SH-SY5Y (cell line): ENCODE measurements around the gene MMP11.

ENCODE experiments used
- GATA2 ChIP-seq: IDR thresholded peaks from 2 replicates; pipeline ENCODE4 v1.6.1; 2011; ENCODE audit warnings: mild to moderate bottlenecking, low read depth, low read length
- GATA3 ChIP-seq: IDR thresholded peaks from 2 replicates; pipeline ENCODE4 v1.6.1; 2011; ENCODE audit warnings: low read depth, mild to moderate bottlenecking, low read length, moderate library complexity

- no peak for TF ChIP-seq GATA2
- no peak for TF ChIP-seq GATA3
These were observed 12.6 kb upstream of the MMP11 start for GRCh38 chr22:23760056-23760455.
